ENCODE measurements around the gene NHLH2. TPM values are rescaled to one million over a fixed set of nuclear protein-coding genes. Genes with fewer than 3 reads are reported as not detected.

NHLH2 gene
- polyA plus RNA-seq, 3 donors: not detected

DNA sequence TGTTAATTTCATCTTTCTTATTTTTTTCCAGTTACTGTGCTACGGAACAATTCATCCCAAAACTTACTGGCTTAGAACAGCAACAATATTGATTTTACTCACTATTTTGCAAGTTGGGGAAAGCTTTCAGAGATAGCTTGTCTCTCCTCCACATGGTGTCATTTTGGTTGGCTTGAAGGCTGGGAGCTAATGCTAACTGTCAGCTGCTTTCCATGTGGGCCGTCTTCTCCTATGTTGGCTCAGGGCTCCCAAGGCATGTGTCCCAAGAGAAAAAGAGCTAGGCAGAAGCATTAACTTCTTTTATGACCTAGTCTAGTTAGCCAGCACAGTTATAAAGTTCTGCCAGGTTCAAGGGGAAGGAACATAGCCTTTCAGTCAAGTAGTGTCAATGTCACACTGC is 38.5 kb downstream of the NHLH2 start:
- DNase-seq: no peak

DNA sequence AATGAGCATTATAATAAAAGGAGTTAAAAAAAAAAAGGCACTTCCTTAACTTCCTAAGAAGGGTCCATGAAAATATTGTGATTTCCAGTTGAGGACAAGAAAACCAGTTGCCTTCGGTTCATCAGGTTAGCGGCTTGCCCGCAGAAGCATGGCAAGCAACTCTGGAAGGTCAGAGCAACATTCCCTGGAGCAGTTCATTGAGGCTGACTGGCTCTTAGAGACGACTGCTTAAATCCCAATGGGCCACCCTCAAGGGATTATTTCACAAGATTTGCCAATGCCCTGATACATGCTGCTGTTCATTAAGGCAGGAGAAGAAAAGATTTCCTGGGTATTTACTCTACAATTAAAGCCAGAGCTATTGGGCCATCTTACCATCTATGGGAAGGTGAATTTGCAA is 43.4 kb downstream of the NHLH2 start:
- no peak for DNase-seq

DNA sequence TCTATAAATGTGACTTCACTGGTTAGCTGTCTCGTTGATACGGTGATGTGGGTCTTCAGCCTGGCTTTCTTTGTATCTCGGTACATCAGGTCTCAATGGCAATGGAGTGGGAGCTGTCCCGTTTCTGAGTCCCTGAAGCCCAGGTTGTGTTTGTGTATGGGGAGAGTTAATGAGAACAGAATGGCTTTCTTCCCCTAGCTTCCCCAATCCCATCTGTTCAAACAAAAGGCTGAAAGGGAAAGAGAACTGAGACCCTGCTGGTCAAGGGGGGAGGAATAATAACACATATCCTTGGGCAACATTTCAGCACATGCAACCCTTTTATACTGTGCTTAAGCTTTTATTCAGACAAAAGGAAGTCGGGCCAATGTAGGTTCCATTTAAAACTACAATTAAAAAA is 44.0 kb downstream of the NHLH2 start:
- no peak for DNase-seq

DNA sequence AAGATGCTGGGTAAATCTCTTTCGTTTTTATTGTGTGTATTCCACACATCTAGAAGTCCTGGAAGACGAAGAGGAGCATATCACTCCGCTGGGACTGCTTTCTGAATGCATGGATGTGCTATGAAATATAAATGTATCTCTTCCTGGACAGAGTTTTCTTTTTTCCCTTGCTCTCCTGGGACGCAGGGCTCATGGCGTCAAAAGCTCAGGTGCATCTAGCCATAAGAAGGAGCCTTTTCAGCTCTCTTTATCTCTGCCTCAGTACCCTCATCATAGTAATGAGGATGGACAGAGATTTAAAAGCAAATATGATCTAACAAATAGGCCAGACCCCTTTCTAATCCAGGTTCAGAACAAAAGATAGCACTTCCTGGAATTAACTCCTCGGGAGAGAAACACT is 44.9 kb downstream of the NHLH2 start:
- DNase-seq: no peak

DNA sequence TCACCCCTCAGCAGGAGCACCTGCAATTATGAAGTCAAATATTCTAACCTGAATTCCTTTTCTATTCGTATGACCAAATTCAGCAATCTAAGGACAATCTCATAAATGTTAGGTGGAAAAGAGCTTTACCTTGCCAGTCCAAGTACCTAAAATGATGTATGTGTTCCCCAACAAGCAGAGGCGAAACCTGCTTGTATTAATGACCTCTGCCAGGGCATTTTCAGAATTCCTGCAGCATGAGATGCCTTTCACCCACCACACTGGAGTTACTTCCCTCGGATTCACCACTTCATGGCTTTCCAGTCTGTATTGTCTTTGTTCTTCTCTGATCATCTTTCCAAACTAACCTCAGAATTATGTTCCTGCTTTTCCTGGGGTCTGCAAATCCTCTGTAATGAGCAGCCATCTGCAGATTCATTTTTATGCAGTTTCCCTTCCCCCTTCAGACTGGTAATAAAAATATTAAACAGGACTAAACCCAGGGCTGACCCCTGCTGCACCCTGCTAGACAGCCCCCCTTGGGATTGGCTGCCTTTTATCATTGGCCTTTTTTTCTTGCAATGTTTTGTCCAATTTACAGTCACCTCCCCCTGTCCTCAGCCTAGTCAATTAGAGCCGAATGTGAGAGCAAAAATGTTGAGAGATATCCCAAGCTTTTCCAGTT is 45.8 kb downstream of the NHLH2 start:
- DNase-seq: no peak

DNA sequence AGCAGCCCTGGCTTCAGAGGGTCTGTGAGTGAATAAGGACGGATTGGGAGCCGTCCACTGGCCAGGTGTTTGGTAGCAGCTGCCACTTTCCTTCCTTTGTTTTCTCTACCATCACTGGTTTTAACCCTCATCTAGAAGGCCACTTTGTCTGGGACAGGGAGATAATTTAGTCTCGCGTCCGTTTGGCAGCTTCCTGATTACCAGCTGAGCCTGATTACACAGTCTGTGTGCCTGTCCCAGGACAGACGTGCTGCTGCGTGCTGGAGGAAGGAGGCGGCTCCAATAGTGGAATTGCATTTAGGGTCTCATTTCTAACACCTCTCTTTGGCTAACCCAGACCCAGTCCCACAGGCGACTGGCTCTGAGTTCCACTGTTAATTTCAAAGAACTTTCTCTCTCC is 47.8 kb downstream of the NHLH2 start:
- no peak for DNase-seq

DNA sequence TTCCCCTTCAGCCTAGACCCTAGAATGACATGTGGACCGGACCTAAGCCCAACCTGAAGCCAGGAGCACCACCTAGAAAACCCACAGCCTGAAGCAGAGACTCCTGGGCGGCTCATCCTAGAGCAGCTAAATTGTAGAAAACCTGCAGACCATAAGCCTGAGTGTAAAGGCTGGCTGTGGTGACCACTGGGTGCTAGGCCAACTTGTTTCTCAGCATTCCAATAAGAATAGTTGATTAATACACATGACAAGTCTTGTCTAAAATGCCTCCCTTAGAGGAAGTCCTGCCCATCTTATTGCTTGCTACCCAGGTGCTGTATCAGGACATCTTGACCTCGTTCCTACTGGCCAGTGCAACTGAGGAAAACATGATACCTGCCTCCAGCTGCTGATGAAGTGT is 49.1 kb downstream of the NHLH2 start:
- no peak for DNase-seq

DNA sequence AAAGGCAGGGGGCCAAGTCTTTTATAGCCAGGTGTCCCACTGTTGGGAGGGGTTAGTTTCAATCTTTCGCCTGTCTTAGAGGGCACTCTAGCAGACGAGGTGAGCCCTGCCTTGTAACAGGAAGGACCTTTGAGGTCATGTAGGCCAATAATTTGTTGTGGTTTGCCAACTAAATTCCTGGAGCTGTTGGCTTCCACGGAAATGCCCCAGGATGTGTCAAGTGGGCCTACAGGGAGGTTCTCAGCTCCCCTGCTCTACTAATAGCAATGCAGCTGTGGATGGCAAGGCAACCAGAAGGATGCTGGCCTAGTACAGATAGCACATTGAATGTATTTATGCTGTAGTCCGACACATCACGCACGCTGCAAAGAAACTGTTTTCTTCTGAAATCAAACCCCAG is 50.1 kb downstream of the NHLH2 start:
- no peak for DNase-seq

DNA sequence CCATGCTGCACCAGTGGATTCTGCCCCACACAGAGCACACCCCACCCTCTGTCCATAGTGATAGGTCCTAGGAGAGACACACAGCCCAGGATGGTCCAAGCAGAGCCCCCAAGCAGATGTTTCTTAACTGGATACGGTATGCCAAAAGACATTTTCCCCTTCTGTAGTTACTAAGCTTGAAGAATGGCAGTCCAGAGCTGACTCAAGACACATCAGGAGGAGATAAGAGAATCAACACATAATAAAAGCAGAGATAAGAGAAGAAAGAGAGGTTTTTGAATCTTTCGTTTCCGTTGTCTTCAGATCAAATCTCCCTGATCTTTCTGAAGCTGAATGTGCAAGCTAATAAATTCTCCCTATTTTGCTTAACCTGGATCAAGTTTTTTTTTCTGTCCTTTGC is 50.6 kb downstream of the NHLH2 start:
- DNase-seq: no peak

Other genes starting within 250 kb of the NHLH2 start
- gene VANGL1, start 199.2 kb downstream of the NHLH2 start, polyA plus RNA-seq (ENCODE audit: insufficient read length in 3 of 3): 10 to 100 TPM; 12.0 to 17.1 (median 14.1) TPM
- gene CASQ2, start 72.4 kb downstream of the NHLH2 start, polyA plus RNA-seq (ENCODE audit: insufficient read length in 3 of 3): 1 to 10 TPM in 2 of 3 donors, under 1 TPM in 1; 0.97 to 1.0 (median 1.0) TPM
- gene SLC22A15, start 135.4 kb upstream of the NHLH2 start, polyA plus RNA-seq (ENCODE audit: insufficient read length in 3 of 3): 1 to 10 TPM; 4.8 to 7.8 (median 5.8) TPM